HG02884 (cell line): ENCODE results near the gene TMEM132D.
"Not testable (repeated sequence)": the region's sequence is repeated elsewhere in the genome, so short reads cannot be mapped to it uniquely, and the experiment has no call there.

ENCODE experiments used
- ATAC-seq: cut with Tn5 transposase; IDR thresholded peaks from one replicate; pipeline ENCODE4 v1.9.1; 2021; ENCODE audit warnings: mild to moderate bottlenecking, moderate library complexity; ENCODE audit not compliant: unreplicated experiment

TMEM132D gene

GRCh38 chr12:129903956-129904829, at the start of gene TMEM132D:
Gene TMEM132D (minus strand): TSS chr12:129904025.
- no peak for ATAC-seq

GRCh38 chr12:129949651-129950050, 45.8 kb upstream of the TMEM132D start:
- no peak for ATAC-seq

- no peak for ATAC-seq
Measured at GRCh38 chr12:129941618-129942017, 37.8 kb upstream of the TMEM132D start.

- no peak for ATAC-seq
Measured at GRCh38 chr12:129938089-129938488, 34.3 kb upstream of the TMEM132D start.

GRCh38 chr12:129937426-129937825, 33.6 kb upstream of the TMEM132D start:
- ATAC-seq: no peak

- no peak for ATAC-seq
Measured at GRCh38 chr12:129928643-129929042, 24.8 kb upstream of the TMEM132D start.

GRCh38 chr12:129927316-129927900, 23.6 kb upstream of the TMEM132D start:
- ATAC-seq: no peak

- ATAC-seq: peak; percentile 86
Measured at GRCh38 chr12:129911428-129912049, 7.7 kb upstream of the TMEM132D start.

- ATAC-seq: no peak
Measured at GRCh38 chr12:129909051-129910020, 5.5 kb upstream of the TMEM132D start.

- ATAC-seq: no peak
Measured at GRCh38 chr12:129903092-129903945, 506 bp downstream of the TMEM132D start.

- ATAC-seq: no peak
Measured at GRCh38 chr12:129902371-129903091, 1.3 kb downstream of the TMEM132D start.

- no peak for ATAC-seq
Measured at GRCh38 chr12:129901254-129901653, 2.6 kb downstream of the TMEM132D start.

GRCh38 chr12:129900306-129900705, 3.5 kb downstream of the TMEM132D start:
- no peak for ATAC-seq

- ATAC-seq: not testable (repeated sequence)
Measured at GRCh38 chr12:129899045-129899444, 4.8 kb downstream of the TMEM132D start.

GRCh38 chr12:129893691-129894090, 10.1 kb downstream of the TMEM132D start:
- no peak for ATAC-seq

- no peak for ATAC-seq
Measured at GRCh38 chr12:129887101-129887500, 16.7 kb downstream of the TMEM132D start.

- no peak for ATAC-seq
Measured at GRCh38 chr12:129886541-129886940, 17.3 kb downstream of the TMEM132D start.

GRCh38 chr12:129885287-129885686, 18.5 kb downstream of the TMEM132D start:
- ATAC-seq: no peak

- ATAC-seq: no peak
Measured at GRCh38 chr12:129877411-129877810, 26.4 kb downstream of the TMEM132D start.
